GM18858 (cell line): ENCODE data around the gene PTPN5.

ENCODE experiments used
- ATAC-seq: cut with Tn5 transposase; IDR thresholded peaks from one replicate; pipeline ENCODE4 v1.9.1; 2021; ENCODE audit not compliant: unreplicated experiment

PTPN5 gene

GRCh38 chr11:18773681-18774080, 17.9 kb downstream of the PTPN5 start:
- ATAC-seq, result no peak

- no peak for ATAC-seq
These were observed 18.5 kb downstream of the PTPN5 start for GRCh38 chr11:18773104-18773503.

- no peak for ATAC-seq
These were observed 19.4 kb downstream of the PTPN5 start for GRCh38 chr11:18772211-18772610.

- no peak for ATAC-seq
These were observed 20.1 kb downstream of the PTPN5 start for GRCh38 chr11:18771266-18772035.

- no peak for ATAC-seq
These were observed 21.0 kb downstream of the PTPN5 start for GRCh38 chr11:18770479-18771125.

GRCh38 chr11:18769802-18770456, 21.7 kb downstream of the PTPN5 start:
- ATAC-seq, result peak; percentile 35

- ATAC-seq, result no peak
These were observed 22.6 kb downstream of the PTPN5 start for GRCh38 chr11:18768978-18769377.

GRCh38 chr11:18768472-18768901, 23.1 kb downstream of the PTPN5 start:
- peak; percentile 89 for ATAC-seq

- no peak for ATAC-seq
These were observed 25.6 kb downstream of the PTPN5 start for GRCh38 chr11:18766015-18766414.

- ATAC-seq, result no peak
These were observed 26.0 kb downstream of the PTPN5 start for GRCh38 chr11:18765554-18765953.

- no peak for ATAC-seq
These were observed 29.9 kb downstream of the PTPN5 start for GRCh38 chr11:18761741-18762140.

GRCh38 chr11:18761144-18761543, 30.5 kb downstream of the PTPN5 start:
- no peak for ATAC-seq

GRCh38 chr11:18757811-18758210, 33.8 kb downstream of the PTPN5 start:
- no peak for ATAC-seq

- ATAC-seq, result no peak
These were observed 34.7 kb downstream of the PTPN5 start for GRCh38 chr11:18756889-18757288.

- ATAC-seq, result no peak
These were observed 37.3 kb downstream of the PTPN5 start for GRCh38 chr11:18754308-18754707.

- ATAC-seq, result no peak
These were observed 39.1 kb downstream of the PTPN5 start for GRCh38 chr11:18752502-18752901.

GRCh38 chr11:18750944-18751343, 40.7 kb downstream of the PTPN5 start:
- ATAC-seq, result no peak

GRCh38 chr11:18749681-18750319, 41.8 kb downstream of the PTPN5 start:
- ATAC-seq, result no peak

- no peak for ATAC-seq
These were observed 42.7 kb downstream of the PTPN5 start for GRCh38 chr11:18748766-18749365.

GRCh38 chr11:18745251-18745650, 46.3 kb downstream of the PTPN5 start:
- ATAC-seq, result no peak

- no peak for ATAC-seq
These were observed 47.6 kb downstream of the PTPN5 start for GRCh38 chr11:18743900-18744514.
